GM23338 (cell line): Measurements from ENCODE around the gene CPXM1. TPM values are rescaled to one million over a fixed set of nuclear protein-coding genes. Genes with fewer than 3 reads are reported as not detected.

Experiments
- ATAC-seq: fragments of 200-7000 bp; cut with Tn5 transposase; 3 replicates; pipeline ENCODE4 v1.9.1; 2020
- DNase-seq: peaks from one replicate; pipeline ENCODE4 v3.0.0-alpha.2; 2015; ENCODE audit warnings: low spot score
- H2AFZ ChIP-seq: fragments of 200-600 bp; sonication (generic); 2 replicates; pipeline ENCODE4 v1.8.0; 2016; ENCODE audit warnings: antibody characterized with exemption, mild to moderate bottlenecking, moderate library complexity
- H3F3A ChIP-seq: fragments of 200-600 bp; sonication (generic); replicated peaks from 2 replicates; pipeline ENCODE4 v1.8.0; 2017; ENCODE audit warnings: antibody characterized with exemption, mixed run types, low read depth
- H3K27ac ChIP-seq: fragments of 200-600 bp; sonication (generic); 2 replicates; pipeline ENCODE4 v1.6.1; 2016; ENCODE audit warnings: low read depth
- H3K27me3 ChIP-seq: fragments of 200-600 bp; sonication (generic); 2 replicates; pipeline ENCODE4 v1.8.0; 2016; ENCODE audit warnings: mild to moderate bottlenecking, mixed run types, moderate library complexity; ENCODE audit not compliant: insufficient read depth
- H3K36me3 ChIP-seq: fragments of 200-600 bp; sonication (generic); 2 replicates; pipeline ENCODE4 v1.8.0; 2016; ENCODE audit warnings: mild to moderate bottlenecking; ENCODE audit not compliant: insufficient read depth
- H3K4me1 ChIP-seq: fragments of 200-600 bp; sonication (generic); 2 replicates; pipeline ENCODE4 v1.8.0; 2016; ENCODE audit warnings: mild to moderate bottlenecking, moderate library complexity; ENCODE audit not compliant: insufficient read depth
- H3K4me2 ChIP-seq: fragments of 200-600 bp; sonication (generic); 2 replicates; pipeline ENCODE4 v1.7.1; 2017; ENCODE audit warnings: mixed run types
- H3K4me3 ChIP-seq: fragments of 200-600 bp; sonication (generic); 2 replicates; pipeline ENCODE4 v1.6.1; 2016; ENCODE audit warnings: mixed run types
- H3K79me2 ChIP-seq: fragments of 200-600 bp; sonication (generic); replicated peaks from 2 replicates; pipeline ENCODE4 v1.8.0; 2017; ENCODE audit warnings: mild to moderate bottlenecking; ENCODE audit not compliant: insufficient read depth
- H3K9me2 ChIP-seq: fragments of 200-600 bp; sonication (generic); 2 replicates; pipeline ENCODE4 v1.8.0; 2017; ENCODE audit not compliant: insufficient read depth
- H4K20me1 ChIP-seq: fragments of 200-600 bp; sonication (generic); replicated peaks from 2 replicates; pipeline ENCODE4 v1.8.0; 2017; ENCODE audit warnings: mild to moderate bottlenecking; ENCODE audit not compliant: insufficient read depth
- H3K27ac Mint-ChIP-seq: 2 replicates; pipeline ENCODE4 v1.8.0; 2020; ENCODE audit warnings: inconsistent platforms, mild to moderate bottlenecking, moderate library complexity, mixed read lengths
- H3K27me3 Mint-ChIP-seq: 3 replicates; pipeline ENCODE4 v1.8.0; 2022; ENCODE audit warnings: low read depth, mild to moderate bottlenecking, moderate library complexity, mixed read lengths, inconsistent platforms; ENCODE audit not compliant: insufficient read depth, poor library complexity
- H3K36me3 Mint-ChIP-seq: 3 replicates; pipeline ENCODE4 v1.8.0; 2021; ENCODE audit warnings: low read depth, mild to moderate bottlenecking, inconsistent platforms, moderate library complexity, mixed read lengths
- H3K4me1 Mint-ChIP-seq: 3 replicates; pipeline ENCODE4 v1.8.0; 2020; ENCODE audit warnings: mild to moderate bottlenecking, inconsistent platforms, mixed read lengths
- H3K4me3 Mint-ChIP-seq: 3 replicates; pipeline ENCODE4 v1.8.0; 2021; ENCODE audit warnings: moderate library complexity, mild to moderate bottlenecking, inconsistent platforms, mixed read lengths
- H3K9me3 Mint-ChIP-seq: 3 replicates; pipeline ENCODE4 v1.8.0; 2020; ENCODE audit warnings: moderate library complexity, mild to moderate bottlenecking, inconsistent platforms, mixed read lengths
- CREB1 ChIP-seq: fragments of 250-450 bp; sonication (Bioruptor Pico); IDR thresholded peaks from 2 replicates; pipeline ENCODE4 v1.5.0; 2020; ENCODE audit warnings: low read depth, mild to moderate bottlenecking, moderate library complexity
- CTCF ChIP-seq, 2 experiments: fragments of 200-600 bp in 1 of 2; sonication (generic) in 1 of 2; conservative IDR thresholded peaks; 2 replicates each; pipeline versions ENCODE4 v1.5.1 to v1.6.1; 2016 to 2017; ENCODE audit warnings: antibody characterized with exemption in 2 of 2, low read depth in 2 of 2, mild to moderate bottlenecking in 2 of 2, moderate library complexity in 1 of 2
- ETS1 ChIP-seq: IDR thresholded peaks from 2 replicates; pipeline ENCODE4 v1.6.1; 2016; ENCODE audit warnings: antibody characterized with exemption
- EZH2 ChIP-seq: fragments of 200-600 bp; sonication (generic); IDR thresholded peaks from one replicate; pipeline ENCODE4 v1.8.0; 2017; ENCODE audit warnings: antibody characterized with exemption, mild to moderate bottlenecking, low read depth; ENCODE audit not compliant: unreplicated experiment
- EZH2phosphoT487 ChIP-seq: fragments of 200-600 bp; sonication (generic); IDR thresholded peaks from one replicate; pipeline ENCODE4 v1.8.1; 2018; ENCODE audit warnings: antibody characterized with exemption; ENCODE audit not compliant: unreplicated experiment
- JUNB ChIP-seq: IDR thresholded peaks from one replicate; pipeline ENCODE4 v1.6.1; 2016; ENCODE audit warnings: antibody characterized with exemption; ENCODE audit not compliant: unreplicated experiment
- NANOG ChIP-seq: IDR thresholded peaks from 2 replicates; pipeline ENCODE4 v1.6.1; 2016; ENCODE audit warnings: antibody characterized with exemption, borderline replicate concordance
- POLR2AphosphoS5 ChIP-seq: IDR thresholded peaks from 2 replicates; pipeline ENCODE4 v1.6.1; 2016; ENCODE audit warnings: antibody characterized with exemption, low read depth
- STAT1 ChIP-seq: IDR thresholded peaks from one replicate; pipeline ENCODE4 v1.6.1; 2016; ENCODE audit warnings: antibody characterized with exemption; ENCODE audit not compliant: unreplicated experiment
- ZNF114 ChIP-seq: fragments of 250-450 bp; sonication (Bioruptor Pico); IDR thresholded peaks from 2 replicates; pipeline ENCODE4 v1.5.0; 2020; ENCODE audit warnings: mild to moderate bottlenecking, moderate library complexity
- ZNF331 ChIP-seq: fragments of 250-450 bp; sonication (Bioruptor Pico); IDR thresholded peaks from 2 replicates; pipeline ENCODE4 v1.5.0; 2020; ENCODE audit warnings: low read depth, mild to moderate bottlenecking, moderate library complexity
- polyA plus RNA-seq: library from polyadenylated mRNA; unstranded; fragments of >200 nt; fragmentation: Nextera tagmentation; extraction: Ambion mirVana; gene quantifications from 2 replicates; pipeline ENCODE4 v1.2.1, GENCODE V29; 2016
- total RNA-seq: library from RNA; depleted of rRNA; stranded (reverse); fragments of >200 nt; shearing (Covaris generic); gene quantifications from 2 replicates; pipeline ENCODE4 v1.2.3, GENCODE V29; 2014
- TF ChIP-seq, protein P1 (sequence below): fragments of 250-450 bp; sonication (Bioruptor Pico); IDR thresholded peaks from 2 replicates; pipeline ENCODE4 v1.5.0; 2020; ENCODE audit warnings: mild to moderate bottlenecking, moderate library complexity
- TF ChIP-seq, protein P2 (sequence below): IDR thresholded peaks from one replicate; pipeline ENCODE4 v1.6.1; 2018; ENCODE audit warnings: antibody characterized with exemption; ENCODE audit not compliant: unreplicated experiment

The CPXM1 gene
- total and polyA plus RNA-seq, 2 experiments from 2014 or later: 17.0 to 29.3 TPM

DNA sequence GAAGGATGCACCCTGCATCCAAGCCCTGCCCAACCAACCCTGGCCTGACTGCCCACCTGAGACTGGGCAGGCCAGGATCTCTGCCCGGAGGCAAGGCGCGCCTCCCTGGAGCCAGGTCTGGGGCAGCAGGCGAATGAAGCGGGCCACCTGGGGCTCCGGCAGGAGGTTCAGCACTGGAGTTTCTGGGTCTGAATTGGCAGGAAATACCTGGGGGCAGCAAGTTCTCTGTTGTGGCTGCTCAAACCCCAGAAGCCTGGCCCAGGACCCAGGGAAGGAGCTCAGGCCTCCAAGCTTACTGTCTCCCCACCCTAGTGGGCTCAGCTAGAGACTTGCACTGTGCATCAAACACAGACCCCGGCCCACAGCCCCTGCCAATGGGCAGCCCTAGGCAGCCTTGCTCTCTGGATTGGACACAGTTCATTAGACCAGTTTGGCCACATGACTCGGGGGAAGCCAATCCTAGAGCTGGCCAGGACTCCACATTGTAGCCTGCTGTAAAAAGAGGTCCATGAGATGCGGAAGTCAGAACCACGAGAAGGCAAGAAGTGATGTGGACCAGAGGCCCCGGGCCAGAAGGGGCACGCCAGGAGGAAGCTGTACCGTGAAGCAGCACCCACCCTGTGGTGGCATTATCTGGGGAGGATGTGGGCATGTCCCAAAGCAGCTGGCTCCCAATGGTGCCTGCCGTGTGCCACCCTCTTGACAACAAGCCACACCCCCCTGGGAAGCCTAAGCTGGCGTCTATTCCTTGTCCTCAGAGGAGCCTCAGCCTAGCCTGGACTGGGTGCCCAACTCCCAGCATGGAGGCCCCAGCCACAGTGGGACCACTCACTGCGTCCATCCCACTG lies 3.1 kb downstream of the CPXM1 start:
- Histone ChIP-seq H3K9me2 (no peaks in the 10 kb centered on the region), H3K4me1 (peaks cover 19% of the 10 kb centered on the region; the same call in 1 of the 2 replicates), H3K79me2 (no peaks in the 10 kb centered on the region), H3F3A (0 out of 2 replicates have a peak, but pooled peaks cover 4% of the 10 kb centered on the region), H3K27ac (no peak overlapping the region), H3K4me3 (no peak overlapping the region), H4K20me1 (peaks cover 4% of the 10 kb centered on the region; the same call in 1 of the 2 replicates), H3K4me2 (no peak overlapping the region), H3K27me3 (peaks cover 35% of the 10 kb centered on the region), H3K36me3 (no peaks in the 10 kb centered on the region), H2AFZ (no peak overlapping the region)
- H3K4me1 Mint-ChIP-seq: peaks cover 26% of the 10 kb centered on the region
- H3K9me3 Mint-ChIP-seq: no peaks in the 10 kb centered on the region
- no peak for ATAC-seq
- peaks cover 28% of the 10 kb centered on the region for H3K27me3 Mint-ChIP-seq
- peaks cover 33% of the 10 kb centered on the region for H3K36me3 Mint-ChIP-seq
- no peak overlapping the region for H3K27ac Mint-ChIP-seq
- no peak for DNase-seq
- TF ChIP-seq CTCF (conservative IDR thresholded peaks at IDR 0.05; ENCODE audit: low read depth in 2 of 2): no peak
- no peak for TF ChIP-seq STAT1
- no peak for TF ChIP-seq NANOG
- TF ChIP-seq CREB1 (CRISPR knock-in tag): no peak
- no peak for TF ChIP-seq JUNB
- no peak for TF ChIP-seq ETS1
- no peak for TF ChIP-seq EZH2phosphoT487
- TF ChIP-seq, protein P1, sequence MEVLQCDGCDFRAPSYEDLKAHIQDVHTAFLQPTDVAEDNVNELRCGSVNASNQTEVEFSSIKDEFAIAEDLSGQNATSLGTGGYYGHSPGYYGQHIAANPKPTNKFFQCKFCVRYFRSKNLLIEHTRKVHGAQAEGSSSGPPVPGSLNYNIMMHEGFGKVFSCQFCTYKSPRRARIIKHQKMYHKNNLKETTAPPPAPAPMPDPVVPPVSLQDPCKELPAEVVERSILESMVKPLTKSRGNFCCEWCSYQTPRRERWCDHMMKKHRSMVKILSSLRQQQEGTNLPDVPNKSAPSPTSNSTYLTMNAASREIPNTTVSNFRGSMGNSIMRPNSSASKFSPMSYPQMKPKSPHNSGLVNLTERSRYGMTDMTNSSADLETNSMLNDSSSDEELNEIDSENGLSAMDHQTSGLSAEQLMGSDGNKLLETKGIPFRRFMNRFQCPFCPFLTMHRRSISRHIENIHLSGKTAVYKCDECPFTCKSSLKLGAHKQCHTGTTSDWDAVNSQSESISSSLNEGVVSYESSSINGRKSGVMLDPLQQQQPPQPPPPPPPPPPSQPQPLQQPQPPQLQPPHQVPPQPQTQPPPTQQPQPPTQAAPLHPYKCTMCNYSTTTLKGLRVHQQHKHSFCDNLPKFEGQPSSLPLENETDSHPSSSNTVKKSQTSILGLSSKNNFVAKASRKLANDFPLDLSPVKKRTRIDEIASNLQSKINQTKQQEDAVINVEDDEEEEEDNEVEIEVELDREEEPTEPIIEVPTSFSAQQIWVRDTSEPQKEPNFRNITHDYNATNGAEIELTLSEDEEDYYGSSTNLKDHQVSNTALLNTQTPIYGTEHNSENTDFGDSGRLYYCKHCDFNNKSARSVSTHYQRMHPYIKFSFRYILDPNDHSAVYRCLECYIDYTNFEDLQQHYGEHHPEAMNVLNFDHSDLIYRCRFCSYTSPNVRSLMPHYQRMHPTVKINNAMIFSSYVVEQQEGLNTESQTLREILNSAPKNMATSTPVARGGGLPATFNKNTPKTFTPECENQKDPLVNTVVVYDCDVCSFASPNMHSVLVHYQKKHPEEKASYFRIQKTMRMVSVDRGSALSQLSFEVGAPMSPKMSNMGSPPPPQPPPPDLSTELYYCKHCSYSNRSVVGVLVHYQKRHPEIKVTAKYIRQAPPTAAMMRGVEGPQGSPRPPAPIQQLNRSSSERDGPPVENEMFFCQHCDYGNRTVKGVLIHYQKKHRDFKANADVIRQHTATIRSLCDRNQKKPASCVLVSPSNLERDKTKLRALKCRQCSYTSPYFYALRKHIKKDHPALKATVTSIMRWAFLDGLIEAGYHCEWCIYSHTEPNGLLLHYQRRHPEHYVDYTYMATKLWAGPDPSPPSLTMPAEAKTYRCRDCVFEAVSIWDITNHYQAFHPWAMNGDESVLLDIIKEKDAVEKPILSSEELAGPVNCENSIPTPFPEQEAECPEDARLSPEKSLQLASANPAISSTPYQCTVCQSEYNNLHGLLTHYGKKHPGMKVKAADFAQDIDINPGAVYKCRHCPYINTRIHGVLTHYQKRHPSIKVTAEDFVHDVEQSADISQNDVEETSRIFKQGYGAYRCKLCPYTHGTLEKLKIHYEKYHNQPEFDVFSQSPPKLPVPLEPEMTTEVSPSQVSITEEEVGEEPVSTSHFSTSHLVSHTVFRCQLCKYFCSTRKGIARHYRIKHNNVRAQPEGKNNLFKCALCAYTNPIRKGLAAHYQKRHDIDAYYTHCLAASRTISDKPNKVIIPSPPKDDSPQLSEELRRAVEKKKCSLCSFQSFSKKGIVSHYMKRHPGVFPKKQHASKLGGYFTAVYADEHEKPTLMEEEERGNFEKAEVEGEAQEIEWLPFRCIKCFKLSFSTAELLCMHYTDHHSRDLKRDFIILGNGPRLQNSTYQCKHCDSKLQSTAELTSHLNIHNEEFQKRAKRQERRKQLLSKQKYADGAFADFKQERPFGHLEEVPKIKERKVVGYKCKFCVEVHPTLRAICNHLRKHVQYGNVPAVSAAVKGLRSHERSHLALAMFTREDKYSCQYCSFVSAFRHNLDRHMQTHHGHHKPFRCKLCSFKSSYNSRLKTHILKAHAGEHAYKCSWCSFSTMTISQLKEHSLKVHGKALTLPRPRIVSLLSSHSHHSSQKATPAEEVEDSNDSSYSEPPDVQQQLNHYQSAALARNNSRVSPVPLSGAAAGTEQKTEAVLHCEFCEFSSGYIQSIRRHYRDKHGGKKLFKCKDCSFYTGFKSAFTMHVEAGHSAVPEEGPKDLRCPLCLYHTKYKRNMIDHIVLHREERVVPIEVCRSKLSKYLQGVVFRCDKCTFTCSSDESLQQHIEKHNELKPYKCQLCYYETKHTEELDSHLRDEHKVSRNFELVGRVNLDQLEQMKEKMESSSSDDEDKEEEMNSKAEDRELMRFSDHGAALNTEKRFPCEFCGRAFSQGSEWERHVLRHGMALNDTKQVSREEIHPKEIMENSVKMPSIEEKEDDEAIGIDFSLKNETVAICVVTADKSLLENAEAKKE: no peak
- TF ChIP-seq POLR2AphosphoS5: no peak
- TF ChIP-seq, protein P2, sequence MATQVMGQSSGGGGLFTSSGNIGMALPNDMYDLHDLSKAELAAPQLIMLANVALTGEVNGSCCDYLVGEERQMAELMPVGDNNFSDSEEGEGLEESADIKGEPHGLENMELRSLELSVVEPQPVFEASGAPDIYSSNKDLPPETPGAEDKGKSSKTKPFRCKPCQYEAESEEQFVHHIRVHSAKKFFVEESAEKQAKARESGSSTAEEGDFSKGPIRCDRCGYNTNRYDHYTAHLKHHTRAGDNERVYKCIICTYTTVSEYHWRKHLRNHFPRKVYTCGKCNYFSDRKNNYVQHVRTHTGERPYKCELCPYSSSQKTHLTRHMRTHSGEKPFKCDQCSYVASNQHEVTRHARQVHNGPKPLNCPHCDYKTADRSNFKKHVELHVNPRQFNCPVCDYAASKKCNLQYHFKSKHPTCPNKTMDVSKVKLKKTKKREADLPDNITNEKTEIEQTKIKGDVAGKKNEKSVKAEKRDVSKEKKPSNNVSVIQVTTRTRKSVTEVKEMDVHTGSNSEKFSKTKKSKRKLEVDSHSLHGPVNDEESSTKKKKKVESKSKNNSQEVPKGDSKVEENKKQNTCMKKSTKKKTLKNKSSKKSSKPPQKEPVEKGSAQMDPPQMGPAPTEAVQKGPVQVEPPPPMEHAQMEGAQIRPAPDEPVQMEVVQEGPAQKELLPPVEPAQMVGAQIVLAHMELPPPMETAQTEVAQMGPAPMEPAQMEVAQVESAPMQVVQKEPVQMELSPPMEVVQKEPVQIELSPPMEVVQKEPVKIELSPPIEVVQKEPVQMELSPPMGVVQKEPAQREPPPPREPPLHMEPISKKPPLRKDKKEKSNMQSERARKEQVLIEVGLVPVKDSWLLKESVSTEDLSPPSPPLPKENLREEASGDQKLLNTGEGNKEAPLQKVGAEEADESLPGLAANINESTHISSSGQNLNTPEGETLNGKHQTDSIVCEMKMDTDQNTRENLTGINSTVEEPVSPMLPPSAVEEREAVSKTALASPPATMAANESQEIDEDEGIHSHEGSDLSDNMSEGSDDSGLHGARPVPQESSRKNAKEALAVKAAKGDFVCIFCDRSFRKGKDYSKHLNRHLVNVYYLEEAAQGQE: no peak
- TF ChIP-seq ZNF114: no peak
- TF ChIP-seq EZH2: no peak
- no peak for TF ChIP-seq ZNF331 (CRISPR knock-in tag)
- H3K4me3 Mint-ChIP-seq: no peak overlapping the region
